NCI-H1694 treated with DMSO at 0.1 percent for 48 hours (cell line): ENCODE measurements around the gene ZBTB44.
"Not testable (repeated sequence)": the region's sequence is repeated elsewhere in the genome, so short reads cannot be mapped to it uniquely, and the experiment has no call there.

Experiments used
- DNase-seq: peaks from one replicate; lab custom pipeline; 2025; lab: John Stamatoyannopoulos, UW

Gene ZBTB44

GRCh38 chr11:130249371-130249770, 65.3 kb downstream of the ZBTB44 start:
- DNase-seq, result no peak

GRCh38 chr11:130247319-130247718, 67.4 kb downstream of the ZBTB44 start:
- DNase-seq, result no peak

GRCh38 chr11:130246738-130247137, 68.0 kb downstream of the ZBTB44 start:
- DNase-seq, result no peak

- DNase-seq, result no peak
These were observed 68.4 kb downstream of the ZBTB44 start for GRCh38 chr11:130246270-130246669.

- DNase-seq, result not testable (repeated sequence)
These were observed 69.3 kb downstream of the ZBTB44 start for GRCh38 chr11:130245375-130245774.

- no peak for DNase-seq
These were observed 69.9 kb downstream of the ZBTB44 start for GRCh38 chr11:130244848-130245247.

- no peak for DNase-seq
These were observed 70.9 kb downstream of the ZBTB44 start for GRCh38 chr11:130243816-130244215.

GRCh38 chr11:130241713-130242112, 73.0 kb downstream of the ZBTB44 start:
- DNase-seq, result no peak

- no peak for DNase-seq
These were observed 77.3 kb downstream of the ZBTB44 start for GRCh38 chr11:130237282-130238006.

- DNase-seq, result no peak
These were observed 80.4 kb downstream of the ZBTB44 start for GRCh38 chr11:130234315-130234714.

- DNase-seq, result not testable (repeated sequence)
These were observed 80.8 kb downstream of the ZBTB44 start for GRCh38 chr11:130233888-130234287.

GRCh38 chr11:130233486-130233885, 81.2 kb downstream of the ZBTB44 start:
- not testable (repeated sequence) for DNase-seq

- DNase-seq, result no peak
These were observed 87.3 kb downstream of the ZBTB44 start for GRCh38 chr11:130227373-130227772.

GRCh38 chr11:130223291-130223971, 91.3 kb downstream of the ZBTB44 start:
- no peak for DNase-seq

GRCh38 chr11:130220311-130221035, 94.2 kb downstream of the ZBTB44 start:
- no peak for DNase-seq

GRCh38 chr11:130219148-130219547, 95.6 kb downstream of the ZBTB44 start:
- no peak for DNase-seq

- no peak for DNase-seq
These were observed 96.1 kb downstream of the ZBTB44 start for GRCh38 chr11:130218501-130219070.

GRCh38 chr11:130217133-130218031, 97.3 kb downstream of the ZBTB44 start:
- DNase-seq, result no peak

GRCh38 chr11:130216591-130217132, 98.1 kb downstream of the ZBTB44 start:
- no peak for DNase-seq

GRCh38 chr11:130216221-130216550, 98.5 kb downstream of the ZBTB44 start:
- no peak for DNase-seq

GRCh38 chr11:130215531-130216220, 99.0 kb downstream of the ZBTB44 start:
- DNase-seq, result no peak
